Astrocyte of the cerebellum (primary cell): ENCODE data around the gene USP47.
"Not testable (repeated sequence)": the region's sequence is repeated elsewhere in the genome, so short reads cannot be mapped to it uniquely, and the experiment has no call there.

Source experiments
- DNase-seq: peaks from one replicate; pipeline ENCODE4 v3.0.0-alpha.2; 2011; ENCODE audit warnings: low read depth
- H3K4me3 ChIP-seq: 2 replicates; pipeline ENCODE4 v1.5.1; 2011; ENCODE audit warnings: mild to moderate bottlenecking, low read depth, low read length, moderate library complexity
- in situ Hi-C: cut with HindIII; loops from 2 replicates; pipeline ENCODE4 v1.10.0; 2017; ENCODE audit warnings: low sequenced_read_pairs
- TF ChIP-seq, protein P1 (sequence below): IDR thresholded peaks from 2 replicates; pipeline ENCODE4 v1.5.1; 2012; ENCODE audit warnings: low read length, low read depth, moderate library complexity, mild to moderate bottlenecking; ENCODE audit errors: missing control alignments

Gene USP47

DNA sequence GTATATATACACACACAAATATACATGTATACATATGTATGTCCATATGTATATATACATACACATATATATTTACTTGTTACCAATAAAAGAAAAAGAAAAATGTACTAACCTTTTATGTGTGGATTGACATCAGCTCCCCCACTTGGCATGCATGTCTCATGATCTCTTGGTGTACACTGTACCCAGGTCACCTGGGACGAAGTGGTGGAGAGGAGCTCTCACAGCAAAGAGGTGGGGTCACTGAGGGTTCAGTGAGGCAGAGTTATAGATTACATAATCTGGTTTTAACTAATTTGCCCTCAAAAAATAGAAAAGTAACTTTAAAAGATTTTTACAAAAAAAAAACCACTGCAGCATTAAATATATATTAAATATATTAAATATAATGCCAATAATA lies 15.5 kb upstream of the USP47 start:
- TF ChIP-seq, protein P1, sequence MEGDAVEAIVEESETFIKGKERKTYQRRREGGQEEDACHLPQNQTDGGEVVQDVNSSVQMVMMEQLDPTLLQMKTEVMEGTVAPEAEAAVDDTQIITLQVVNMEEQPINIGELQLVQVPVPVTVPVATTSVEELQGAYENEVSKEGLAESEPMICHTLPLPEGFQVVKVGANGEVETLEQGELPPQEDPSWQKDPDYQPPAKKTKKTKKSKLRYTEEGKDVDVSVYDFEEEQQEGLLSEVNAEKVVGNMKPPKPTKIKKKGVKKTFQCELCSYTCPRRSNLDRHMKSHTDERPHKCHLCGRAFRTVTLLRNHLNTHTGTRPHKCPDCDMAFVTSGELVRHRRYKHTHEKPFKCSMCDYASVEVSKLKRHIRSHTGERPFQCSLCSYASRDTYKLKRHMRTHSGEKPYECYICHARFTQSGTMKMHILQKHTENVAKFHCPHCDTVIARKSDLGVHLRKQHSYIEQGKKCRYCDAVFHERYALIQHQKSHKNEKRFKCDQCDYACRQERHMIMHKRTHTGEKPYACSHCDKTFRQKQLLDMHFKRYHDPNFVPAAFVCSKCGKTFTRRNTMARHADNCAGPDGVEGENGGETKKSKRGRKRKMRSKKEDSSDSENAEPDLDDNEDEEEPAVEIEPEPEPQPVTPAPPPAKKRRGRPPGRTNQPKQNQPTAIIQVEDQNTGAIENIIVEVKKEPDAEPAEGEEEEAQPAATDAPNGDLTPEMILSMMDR: no peak
- H3K4me3 ChIP-seq: no peak overlapping the region
- in situ Hi-C loops: no loop called here
- DNase-seq: no peak

- in situ Hi-C loops: no loop called here
- TF ChIP-seq, protein P1: no peak
- DNase-seq: no peak
- no peak overlapping the region for H3K4me3 ChIP-seq
Observed at GRCh38 chr11:11827272-11827671, 14.5 kb upstream of the USP47 start.

DNA sequence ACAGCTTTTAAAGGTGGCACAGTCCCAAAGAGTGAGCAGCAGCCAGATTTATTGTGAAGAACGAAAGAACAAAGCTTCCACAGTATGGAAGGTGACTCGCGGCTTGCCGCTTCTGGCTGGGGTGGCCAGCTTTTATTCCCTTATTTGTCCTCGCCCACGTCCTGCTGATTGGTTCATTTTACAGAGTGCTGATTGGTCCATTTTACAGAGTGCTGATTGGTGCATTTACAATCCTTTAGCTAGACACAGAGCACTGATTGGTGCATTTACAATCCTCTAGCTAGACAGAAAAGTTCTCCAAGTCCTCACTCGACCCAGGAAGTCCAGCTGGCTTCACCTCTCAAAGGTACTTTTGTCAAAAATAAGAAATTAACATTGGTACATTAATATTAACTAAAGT lies 10.4 kb upstream of the USP47 start:
- H3K4me3 ChIP-seq, in situ Hi-C loops, DNase-seq: not testable (repeated sequence)

DNA sequence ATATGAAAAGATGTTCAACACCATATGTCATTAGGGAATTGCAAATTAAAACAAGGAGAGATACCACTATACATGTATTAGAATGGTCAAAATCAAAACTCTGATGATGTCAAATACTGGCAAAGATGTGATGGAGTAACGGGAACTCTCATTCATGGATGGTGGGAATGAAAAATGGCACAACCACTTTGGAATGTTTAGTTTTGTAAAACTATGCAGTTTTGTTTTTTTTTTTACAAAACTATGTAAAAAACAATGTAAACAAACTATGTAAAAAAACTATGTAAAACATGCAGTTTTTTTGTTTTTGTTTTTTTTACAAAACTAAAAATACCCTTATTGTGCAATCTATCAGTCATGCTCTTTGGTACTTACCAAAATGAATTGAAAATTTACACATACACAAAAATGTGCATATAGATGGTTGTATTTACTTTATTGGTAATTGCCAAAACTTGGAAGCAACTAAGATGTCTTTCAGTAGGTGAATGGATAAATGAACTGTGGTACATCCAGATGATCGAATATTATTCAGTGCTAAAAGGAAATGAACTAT lies 5.0 kb upstream of the USP47 start:
- in situ Hi-C loops: no loop called here
- no peak overlapping the region for H3K4me3 ChIP-seq
- DNase-seq: no peak
- TF ChIP-seq, protein P1: no peak

- TF ChIP-seq, protein P1: no peak
- in situ Hi-C loops: no loop called here
- no peak overlapping the region for H3K4me3 ChIP-seq
- no peak for DNase-seq
Observed at GRCh38 chr11:11839718-11840117, 2.1 kb upstream of the USP47 start.

DNA sequence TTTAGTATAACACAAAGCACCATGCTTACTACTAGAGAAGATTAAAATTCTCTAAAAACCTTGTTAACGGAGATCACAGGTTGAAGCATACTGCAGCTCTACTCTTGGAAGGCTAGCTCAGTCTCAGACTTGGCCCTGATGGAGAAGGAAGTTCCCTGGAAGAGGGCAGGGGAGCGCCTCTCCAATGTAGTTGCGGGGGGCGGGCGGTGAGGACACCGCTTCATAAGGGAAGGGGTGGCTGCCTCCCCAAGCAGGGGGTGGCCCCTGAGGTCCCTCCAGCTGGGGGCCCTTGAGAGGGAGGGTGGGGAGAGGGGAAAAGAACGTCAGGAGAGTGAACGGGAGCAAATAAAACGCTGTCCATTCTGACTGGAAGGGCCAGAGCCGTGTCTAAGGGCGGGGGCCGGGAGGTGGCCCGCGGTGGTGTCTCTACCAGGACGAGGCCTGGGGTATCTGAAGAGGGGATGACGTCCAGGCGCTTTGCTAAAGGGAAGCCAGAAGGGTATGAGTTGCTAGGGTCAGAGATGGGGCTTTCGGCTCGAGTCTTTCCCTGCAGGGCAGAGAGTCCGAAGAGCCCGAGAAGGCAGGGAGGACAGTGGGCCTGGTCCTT lies 553 bp upstream of the USP47 start:
- in situ Hi-C loops: no loop called here
- peak overlapping the region; percentile 72 for H3K4me3 ChIP-seq
- DNase-seq: no peak
- TF ChIP-seq, protein P1: no peak

DNA sequence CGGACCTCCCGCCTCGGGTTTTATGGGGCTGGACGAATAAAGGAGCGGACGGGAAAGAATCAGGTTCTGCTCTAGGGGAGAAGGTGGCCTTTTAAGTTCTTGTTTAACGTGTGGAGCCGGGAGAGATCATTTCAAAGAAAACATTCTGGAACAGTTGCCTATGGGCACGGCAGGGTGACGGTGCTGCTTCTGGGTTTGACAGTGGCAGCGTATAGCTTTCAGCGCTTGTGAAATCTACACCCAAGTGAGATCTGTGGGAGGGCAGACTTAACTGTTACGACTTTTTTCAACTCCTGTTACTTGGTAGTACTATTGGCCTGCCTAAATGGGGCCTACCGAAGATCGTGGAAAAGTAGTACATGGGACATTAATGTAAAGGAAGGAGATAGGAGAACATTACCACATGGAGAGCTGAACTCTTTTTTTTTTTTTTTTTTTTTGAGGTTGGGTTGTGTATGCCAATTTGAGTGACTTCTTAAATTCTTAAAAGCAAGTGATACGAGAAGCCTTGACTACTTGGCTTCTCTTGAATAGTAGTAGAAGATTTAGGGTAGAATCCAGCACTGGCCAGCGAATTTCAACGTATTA lies 743 bp downstream of the USP47 start:
- in situ Hi-C loops: no loop called here
- TF ChIP-seq, protein P1: no peak
- peak overlapping the region; percentile 72 for H3K4me3 ChIP-seq
- no peak for DNase-seq
